Hair follicular keratinocyte (primary cell): ENCODE results near the gene TPST2. TPM values are rescaled to one million over a fixed set of nuclear protein-coding genes. Genes with fewer than 3 reads are reported as not detected.

Experiments
- total RNA-seq: library from RNA; depleted of rRNA; stranded (reverse); fragments of >200 nt; gene quantifications from 2 replicates; pipeline ENCODE4 v1.2.3, GENCODE V29; 2015

Gene TPST2
- 31.2 and 37.8 TPM in 2 replicates for total RNA-seq

DNA sequence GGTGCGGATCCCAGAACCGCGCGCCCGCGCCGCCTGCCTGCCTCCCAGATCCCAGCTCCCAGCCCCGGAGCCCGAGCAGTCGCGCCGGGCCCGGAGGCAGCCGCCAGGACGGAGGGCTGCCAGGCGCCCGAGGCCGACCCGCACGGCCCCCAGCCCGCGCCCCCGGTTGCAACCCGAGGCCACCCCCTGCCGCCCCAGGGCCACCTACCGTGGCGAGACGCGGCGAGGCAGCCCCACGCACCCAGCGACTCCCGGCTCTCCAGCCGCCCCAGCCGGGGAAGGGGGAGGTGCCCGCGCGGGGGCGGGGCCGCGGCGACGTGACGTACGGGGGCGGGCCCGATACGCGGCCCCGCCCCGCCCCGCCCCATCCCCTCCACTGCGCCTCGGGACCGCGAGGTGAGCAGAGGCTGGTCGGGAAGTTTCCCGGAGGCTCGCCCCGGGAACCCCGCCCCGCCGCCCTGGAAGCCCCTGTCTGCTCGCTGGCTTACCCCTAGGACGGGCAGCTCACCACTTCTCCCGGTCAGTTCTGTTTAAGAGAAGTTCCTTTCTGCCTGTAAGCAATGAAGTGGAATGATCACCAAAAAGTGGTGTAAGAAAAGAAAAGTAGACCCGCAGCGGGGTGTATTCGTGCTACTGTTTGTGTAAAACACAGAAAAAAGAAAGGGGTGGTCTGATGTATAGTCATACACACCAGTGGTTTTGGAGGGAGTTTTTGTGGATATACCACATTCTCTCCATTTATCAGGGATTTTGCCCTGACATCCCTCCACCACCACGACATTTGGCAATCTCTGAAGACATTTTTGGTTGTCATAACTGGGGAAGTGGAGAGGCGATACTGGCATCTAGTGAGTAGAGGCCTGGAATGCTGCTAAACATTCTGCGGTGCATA lies at the start of gene TPST2:
Gene TPST2, minus strand, starts transcription at position 288 of the 892 bp plus-strand sequence. CDS start 48,502 bp downstream, outside the sequence.

GRCh38 chr22:26621663-26622062 lies 31.7 kb upstream of the TPST2 start, which contains the start of gene CRYBA4:
Gene CRYBA4, plus strand, starts transcription at chr22:26621963. Its CDS starts 634 bp downstream, at chr22:26622597.

GRCh38 chr22:26617271-26618199 lies 27.6 kb upstream of the TPST2 start, which contains the start of gene CRYBB1:
Gene CRYBB1, minus strand, starts transcription at chr22:26618027. Its CDS starts 1,708 bp downstream, at chr22:26616319.

DNA sequence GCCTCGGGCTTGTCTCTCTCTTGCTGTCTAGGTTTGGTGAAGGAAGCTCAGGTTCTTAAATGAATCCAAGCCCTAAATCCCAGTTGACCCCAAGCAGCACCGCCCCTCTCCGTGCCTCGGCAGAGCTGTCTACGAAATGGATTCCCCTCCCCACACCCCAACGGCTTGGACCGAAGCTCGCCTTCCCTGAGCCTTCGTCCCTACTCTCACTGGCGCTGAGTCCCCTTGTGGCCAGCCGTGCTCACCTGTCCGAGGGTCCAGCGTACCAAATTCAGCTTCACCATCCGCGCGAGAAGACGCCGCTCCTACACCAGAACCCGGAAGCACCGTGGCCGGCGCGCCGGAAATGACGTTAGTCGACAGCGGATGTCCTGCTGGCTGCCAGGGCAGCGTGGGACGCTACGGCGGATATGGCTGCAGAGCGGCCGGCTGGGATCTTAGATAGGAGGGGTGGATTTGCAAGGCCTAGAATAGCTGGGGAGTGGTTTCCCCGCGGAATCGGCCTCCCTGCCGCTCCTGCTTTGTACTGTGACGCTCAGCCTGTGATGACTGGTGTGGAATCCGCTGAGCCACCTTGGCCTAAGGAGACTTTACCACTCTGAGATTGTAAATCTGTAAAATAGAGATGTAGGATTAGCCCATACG lies 77.7 kb downstream of the TPST2 start, which contains the start of gene TFIP11:
Gene TFIP11, minus strand, starts transcription at position 325 of the 645 bp plus-strand sequence. CDS start 2,201 bp downstream, outside the sequence.

GRCh38 chr22:26483439-26484359 lies 106.2 kb downstream of the TPST2 start, which contains the start of the genes HPS4 and SRRD:
Gene HPS4, minus strand, starts transcription at chr22:26483783. Its CDS starts 2,021 bp downstream, at chr22:26481762.
Gene SRRD, plus strand, starts transcription at chr22:26483877. Its CDS starts 14 bp downstream, at chr22:26483891.

Other genes starting within 250 kb of the TPST2 start
- 3.9 and 5.4 TPM in 2 replicates for gene ASPHD2, start 160.9 kb downstream of the TPST2 start, total RNA-seq
- gene HPS4, start 106.3 kb downstream of the TPST2 start, total RNA-seq = 25.3 and 29.4 TPM in 2 replicates
- gene SRRD, start 106.3 kb downstream of the TPST2 start, total RNA-seq = 24.9 and 32.5 TPM in 2 replicates
- 16.8 and 21.1 TPM in 2 replicates for gene TFIP11, start 77.7 kb downstream of the TPST2 start, total RNA-seq
- not detected in 2 replicates for gene CRYBB1, start 27.9 kb upstream of the TPST2 start, total RNA-seq
- gene CRYBA4, start 31.8 kb upstream of the TPST2 start, total RNA-seq = not detected in 2 replicates
- gene MIAT, start 67.5 kb upstream of the TPST2 start, total RNA-seq = 0.08 and 0.16 TPM in 2 replicates